Measurements from ENCODE around the gene SELP. TPM values are rescaled to one million over a fixed set of nuclear protein-coding genes. Genes with fewer than 3 reads are reported as not detected.
"Not testable (repeated sequence)": the region's sequence is repeated elsewhere in the genome, so short reads cannot be mapped to it uniquely, and the experiment has no call there.

Gene SELP
- total RNA-seq (ENCODE audit: low replicate concordance), result under 0.01 TPM in 1 of 2 replicates, not detected in the other

- DNase-seq (ENCODE audit: low read depth), result peak; percentile 4
- H3K4me3 ChIP-seq (ENCODE audit: low read depth, low read length), result no peak within 1 kb of the TSS
- TF ChIP-seq, protein P1, sequence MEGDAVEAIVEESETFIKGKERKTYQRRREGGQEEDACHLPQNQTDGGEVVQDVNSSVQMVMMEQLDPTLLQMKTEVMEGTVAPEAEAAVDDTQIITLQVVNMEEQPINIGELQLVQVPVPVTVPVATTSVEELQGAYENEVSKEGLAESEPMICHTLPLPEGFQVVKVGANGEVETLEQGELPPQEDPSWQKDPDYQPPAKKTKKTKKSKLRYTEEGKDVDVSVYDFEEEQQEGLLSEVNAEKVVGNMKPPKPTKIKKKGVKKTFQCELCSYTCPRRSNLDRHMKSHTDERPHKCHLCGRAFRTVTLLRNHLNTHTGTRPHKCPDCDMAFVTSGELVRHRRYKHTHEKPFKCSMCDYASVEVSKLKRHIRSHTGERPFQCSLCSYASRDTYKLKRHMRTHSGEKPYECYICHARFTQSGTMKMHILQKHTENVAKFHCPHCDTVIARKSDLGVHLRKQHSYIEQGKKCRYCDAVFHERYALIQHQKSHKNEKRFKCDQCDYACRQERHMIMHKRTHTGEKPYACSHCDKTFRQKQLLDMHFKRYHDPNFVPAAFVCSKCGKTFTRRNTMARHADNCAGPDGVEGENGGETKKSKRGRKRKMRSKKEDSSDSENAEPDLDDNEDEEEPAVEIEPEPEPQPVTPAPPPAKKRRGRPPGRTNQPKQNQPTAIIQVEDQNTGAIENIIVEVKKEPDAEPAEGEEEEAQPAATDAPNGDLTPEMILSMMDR (IDR thresholded peaks at IDR 0.05; ENCODE audit: insufficient read depth, low read length), result no peak
Measured at GRCh38 chr1:169630006-169630405, at the start of gene SELP. Gene SELP (minus strand): TSS chr1:169630124. CDS start chr1:169630074, 50 bp downstream.

DNA sequence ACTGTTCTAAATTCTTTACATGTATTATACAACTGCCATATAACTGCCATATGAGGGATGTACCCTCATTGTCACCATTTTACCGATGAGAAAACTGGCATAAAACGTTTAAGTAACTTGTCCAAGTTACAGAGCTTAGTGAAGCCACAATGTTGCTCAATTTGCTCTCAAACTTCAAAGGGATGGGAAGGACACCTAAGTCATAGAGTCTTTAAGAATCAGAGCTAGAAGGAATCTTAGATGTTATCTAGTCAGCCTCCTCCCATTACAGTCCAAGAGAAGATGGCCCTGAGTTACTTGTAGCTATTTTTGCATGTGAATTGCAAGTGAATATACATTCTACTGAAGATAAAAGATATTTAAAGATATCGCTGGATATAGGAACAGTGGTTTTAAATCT, 49.8 kb upstream of the SELP start:
- no peak overlapping the region for H3K4me3 ChIP-seq (ENCODE audit: low read depth, low read length)
- TF ChIP-seq, protein P1 (IDR thresholded peaks at IDR 0.05; ENCODE audit: insufficient read depth, low read length), result no peak
- no peak for DNase-seq (ENCODE audit: low read depth)

DNA sequence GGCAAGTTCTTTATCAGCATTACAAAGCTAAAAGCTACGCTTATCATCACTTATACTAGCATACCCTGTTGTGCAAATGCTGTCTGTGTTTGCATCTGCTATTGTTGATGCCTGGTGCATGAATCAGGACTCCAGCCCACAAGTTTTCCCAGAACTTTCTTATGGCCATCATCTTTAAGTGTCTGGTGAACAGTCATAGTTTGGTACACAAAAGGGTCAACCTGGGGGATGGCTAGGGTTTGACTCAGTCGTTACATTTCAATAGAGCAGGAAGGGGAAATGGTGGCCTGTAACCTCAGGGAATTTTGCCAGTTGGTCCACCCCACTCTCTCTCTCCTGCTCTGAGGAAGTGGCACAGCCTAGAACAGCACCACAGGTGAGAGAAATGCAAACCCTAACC, 46.1 kb upstream of the SELP start:
- TF ChIP-seq, protein P1 (IDR thresholded peaks at IDR 0.05; ENCODE audit: insufficient read depth, low read length), result no peak
- H3K4me3 ChIP-seq (ENCODE audit: low read depth, low read length), result no peak overlapping the region
- DNase-seq (ENCODE audit: low read depth), result peak; percentile 93

DNA sequence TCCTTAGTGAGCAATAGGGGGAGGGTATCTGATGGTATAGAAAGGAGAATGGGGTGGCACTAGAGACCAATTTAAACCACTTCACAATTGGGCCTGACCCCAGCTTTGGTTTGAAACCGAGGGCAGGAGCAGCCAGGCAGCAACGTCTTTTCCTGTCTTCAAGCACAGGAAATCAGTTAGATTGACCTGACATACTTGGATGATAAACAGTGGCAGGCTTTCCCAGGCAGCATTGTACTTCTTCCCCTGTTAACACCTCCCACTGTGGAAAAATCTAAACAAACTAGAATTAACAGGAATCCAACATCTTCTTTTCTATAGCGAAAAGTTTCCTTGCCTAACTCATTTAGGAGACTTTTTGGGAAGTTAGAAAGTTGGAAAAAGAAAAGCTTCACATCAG, 40.9 kb upstream of the SELP start:
- no peak overlapping the region for H3K4me3 ChIP-seq (ENCODE audit: low read depth, low read length)
- TF ChIP-seq, protein P1 (IDR thresholded peaks at IDR 0.05; ENCODE audit: insufficient read depth, low read length), result no peak
- DNase-seq (ENCODE audit: low read depth), result no peak

GRCh38 chr1:169670244-169670643, 40.3 kb upstream of the SELP start:
- H3K4me3 ChIP-seq (ENCODE audit: low read depth, low read length); DNase-seq (ENCODE audit: low read depth): not testable (repeated sequence)

- not testable (repeated sequence) for DNase-seq (ENCODE audit: low read depth); H3K4me3 ChIP-seq (ENCODE audit: low read depth, low read length)
Measured at GRCh38 chr1:169667699-169668596, 38.0 kb upstream of the SELP start.

- not testable (repeated sequence) for DNase-seq (ENCODE audit: low read depth)
Measured at GRCh38 chr1:169667227-169667639, 37.3 kb upstream of the SELP start.

DNA sequence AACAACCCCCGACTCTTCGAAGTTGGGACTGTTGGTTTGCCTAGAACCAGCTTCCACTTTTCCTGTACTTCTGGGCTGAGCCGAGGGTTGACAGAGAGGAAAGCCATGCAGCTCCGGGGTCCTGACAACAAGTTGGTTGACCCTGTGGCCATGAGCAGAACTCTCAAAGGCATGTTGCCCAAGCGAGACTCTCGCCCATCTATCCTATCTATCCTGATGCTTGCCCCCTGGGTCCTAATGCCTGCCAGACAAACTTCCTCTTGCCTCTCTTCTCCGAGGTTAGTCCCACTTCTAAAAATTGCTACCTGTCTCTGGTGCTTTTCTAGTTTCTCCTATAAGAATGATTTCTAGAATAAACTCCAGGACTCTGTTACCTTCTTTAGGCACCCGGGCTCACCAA, 32.8 kb upstream of the SELP start:
- DNase-seq (ENCODE audit: low read depth); H3K4me3 ChIP-seq (ENCODE audit: low read depth, low read length): not testable (repeated sequence)

More at GRCh38 chr1:169667227-169667639, 37.3 kb upstream of the SELP start:
- not testable (repeated sequence) for H3K4me3 ChIP-seq (ENCODE audit: low read depth, low read length)

GRCh38 chr1:169661066-169661465, 31.1 kb upstream of the SELP start:
- DNase-seq (ENCODE audit: low read depth), result not testable (repeated sequence)

GRCh38 chr1:169658777-169659176, 28.9 kb upstream of the SELP start:
- DNase-seq (ENCODE audit: low read depth); H3K4me3 ChIP-seq (ENCODE audit: low read depth, low read length): not testable (repeated sequence)

More at GRCh38 chr1:169661066-169661465, 31.1 kb upstream of the SELP start:
- H3K4me3 ChIP-seq (ENCODE audit: low read depth, low read length), result not testable (repeated sequence)
